MCF 10A (cell line): ENCODE measurements around the gene CXCL17. TPM values are rescaled to one million over a fixed set of nuclear protein-coding genes. Genes with fewer than 3 reads are reported as not detected.
A peak's percentile ranks its signal among the peaks of the same experiment; 100 is the strongest.

Experiments
- BruUV-seq: library from RNA; stranded (reverse); fragments of 400-500 nt; replicated peaks from 2 replicates; lab custom pipeline; 2021; lab: Mats Ljungman, UMichigan
- CTCF ChIA-PET: fragments of 300-600 bp; sonication (Branson Sonifier 250); formaldehyde crosslinking; extraction: SDS; loops from one replicate; lab custom pipeline; 2021; ENCODE audit warnings: antibody characterized with exemption, inconsistent platforms; lab: Yijun Ruan, JAX
- POLR2A ChIA-PET: fragments of 300-600, 350-650 bp; sonication (Branson Sonifier 250); formaldehyde crosslinking; extraction: SDS; loops from one replicate; lab custom pipeline; 2020; ENCODE audit warnings: antibody characterized with exemption, inconsistent platforms; lab: Yijun Ruan, JAX
- DNase-seq: peaks from one replicate; pipeline ENCODE4 v3.0.0-alpha.2; 2018; ENCODE audit not compliant: unreplicated experiment
- H3K27ac Mint-ChIP-seq: one replicate; pipeline ENCODE4 v1.8.0; 2022; ENCODE audit warnings: mild to moderate bottlenecking, low read depth, mixed read lengths; ENCODE audit not compliant: unreplicated experiment
- H3K27me3 Mint-ChIP-seq: one replicate; pipeline ENCODE4 v1.8.0; 2022; ENCODE audit warnings: mixed read lengths; ENCODE audit not compliant: insufficient read depth, unreplicated experiment
- H3K36me3 Mint-ChIP-seq: one replicate; pipeline ENCODE4 v1.8.0; 2022; ENCODE audit warnings: mild to moderate bottlenecking, moderate library complexity, mixed read lengths; ENCODE audit not compliant: insufficient read depth, unreplicated experiment
- H3K4me1 Mint-ChIP-seq: one replicate; pipeline ENCODE4 v1.8.0; 2022; ENCODE audit warnings: mixed read lengths; ENCODE audit not compliant: insufficient read depth, unreplicated experiment
- H3K4me3 Mint-ChIP-seq: one replicate; pipeline ENCODE4 v1.8.0; 2022; ENCODE audit warnings: mild to moderate bottlenecking, moderate library complexity, mixed read lengths; ENCODE audit not compliant: unreplicated experiment
- H3K9me3 Mint-ChIP-seq: one replicate; pipeline ENCODE4 v1.8.0; 2022; ENCODE audit warnings: mixed read lengths; ENCODE audit not compliant: unreplicated experiment
- CTCF ChIP-seq: fragments of 200-600 bp; IDR thresholded peaks from one replicate; pipeline ENCODE4 v1.8.0; 2022; ENCODE audit warnings: antibody characterized with exemption, mild to moderate bottlenecking; ENCODE audit not compliant: unreplicated experiment
- intact Hi-C: fragments of 100-400 bp; cut with micrococcal nuclease; formaldehyde crosslinking; loops from 2 replicates; pipeline ENCODE4 v1.14.1; 2022
- total RNA-seq: library from RNA; stranded (reverse); gene quantifications from 2 replicates; pipeline ENCODE4 v1.2.3, GENCODE V29; 2022

The CXCL17 gene
- total RNA-seq, 1 experiment from 2014 or later, result not detected

- intact Hi-C loops, result no loop called here
- Mint-ChIP-seq H3K9me3 (no peaks in the 10 kb centered on the region), H3K27ac (no peak overlapping the region), H3K27me3 (no peaks in the 10 kb centered on the region), H3K4me1 (peaks cover 17% of the 10 kb centered on the region), H3K4me3 (no peak overlapping the region), H3K36me3 (peaks cover 11% of the 10 kb centered on the region)
- no peak for TF ChIP-seq CTCF
- BruUV-seq, result no TSS peak
- ChIA-PET CTCF (interaction anchor here (1.0 to 1.3 kb wide), 3 partner anchors 11 to 26 kb away, joined by 3 to 5 read pairs (median 4); no protein-coding TSS in a partner anchor), POLR2A (interaction anchor here (1.1 kb wide), 1 partner anchor 30 kb away, joined by 3 read pairs; no protein-coding TSS in a partner anchor)
- no peak for DNase-seq
These were observed 16.1 kb downstream of the CXCL17 start for GRCh38 chr19:42426643-42427042.

GRCh38 chr19:42424712-42425131 lies 18.0 kb downstream of the CXCL17 start:
- H3K4me3 Mint-ChIP-seq, result peak overlapping the region; percentile 96

GRCh38 chr19:42424345-42424707 lies 18.4 kb downstream of the CXCL17 start:
- ChIA-PET POLR2A (interaction anchor here (1.3 to 1.6 kb wide), 2 partner anchors 12 to 27 kb away, joined by 5 to 9 read pairs; no protein-coding TSS in a partner anchor), CTCF (interaction anchor here (0.9 to 1.8 kb wide), 3 partner anchors 9 to 16 kb away, joined by 3 to 8 read pairs (median 8); no protein-coding TSS in a partner anchor)
- no TSS peak for BruUV-seq
- no peak for TF ChIP-seq CTCF
- Mint-ChIP-seq H3K27ac (no peak overlapping the region), H3K36me3 (peaks cover 11% of the 10 kb centered on the region), H3K27me3 (no peaks in the 10 kb centered on the region), H3K4me1 (peaks cover 34% of the 10 kb centered on the region), H3K9me3 (no peaks in the 10 kb centered on the region), H3K4me3 (peak overlapping the region; percentile 96)
- intact Hi-C loops, result no loop called here
- no peak for DNase-seq

More at GRCh38 chr19:42424712-42425131, 18.0 kb downstream of the CXCL17 start:
- TF ChIP-seq CTCF, result no peak
- no peak for DNase-seq
- Mint-ChIP-seq H3K4me1 (peaks cover 34% of the 10 kb centered on the region), H3K27me3 (no peaks in the 10 kb centered on the region), H3K27ac (no peak overlapping the region), H3K9me3 (no peaks in the 10 kb centered on the region), H3K36me3 (peaks cover 11% of the 10 kb centered on the region)
- intact Hi-C loops, result no loop called here
- ChIA-PET POLR2A (interaction anchor here (1.3 to 1.6 kb wide), 2 partner anchors 12 to 28 kb away, joined by 5 to 9 read pairs; no protein-coding TSS in a partner anchor), CTCF (interaction anchor here (0.9 to 1.8 kb wide), 3 partner anchors 9 to 16 kb away, joined by 3 to 8 read pairs (median 4); no protein-coding TSS in a partner anchor)
- BruUV-seq, result no TSS peak

GRCh38 chr19:42423462-42424344 lies 19.0 kb downstream of the CXCL17 start:
- no peak for TF ChIP-seq CTCF
- CTCF ChIA-PET, result interaction anchor here (0.9 to 1.8 kb wide), 5 partner anchors 10 to 291 kb away, joined by 3 to 8 read pairs (median 6); no protein-coding TSS in a partner anchor
- peaks cover 34% of the 10 kb centered on the region for H3K4me1 Mint-ChIP-seq
- H3K27ac Mint-ChIP-seq, result peak overlapping the region; percentile 88
- BruUV-seq, result no TSS peak
- DNase-seq, result peak; percentile 96
- POLR2A ChIA-PET, result interaction anchor here (0.7 to 1.6 kb wide), 6 partner anchors 11 to 321 kb away, joined by 3 to 9 read pairs (median 4); no protein-coding TSS in a partner anchor
- no peaks in the 10 kb centered on the region for H3K9me3 Mint-ChIP-seq
- peaks cover 15% of the 10 kb centered on the region for H3K36me3 Mint-ChIP-seq
- intact Hi-C loops, result loop anchor here (1.0 kb wide), 1 partner anchor 10 kb away; no protein-coding TSS in a partner anchor
- no peaks in the 10 kb centered on the region for H3K27me3 Mint-ChIP-seq
- H3K4me3 Mint-ChIP-seq, result peak overlapping the region; percentile 96
